K562 (cell line): ENCODE data around the gene NLGN3. TPM values are rescaled to one million over a fixed set of nuclear protein-coding genes. Genes with fewer than 3 reads are reported as not detected.

Experiments used
- ATAC-seq: fragments of 200-7000 bp; cut with Tn5 transposase; 3 replicates; pipeline ENCODE4 v1.9.1; 2020; ENCODE audit warnings: moderate library complexity
- BruUV-seq: library from RNA; stranded (reverse); fragments of 400-500 nt; replicated peaks from 2 replicates; lab custom pipeline; 2021; lab: Mats Ljungman, UMichigan
- CTCF ChIA-PET: fragments of 300-600 bp; formaldehyde crosslinking; extraction: SDS; loops from one replicate; lab custom pipeline; 2021; ENCODE audit warnings: low intra/inter-chr PET ratio; lab: Yijun Ruan, JAX
- POLR2A ChIA-PET: fragments of 300-600, 350-650 bp; sonication (Branson Sonifier 250); formaldehyde crosslinking; extraction: SDS; loops from one replicate; lab custom pipeline; 2021; ENCODE audit warnings: antibody characterized with exemption, inconsistent platforms; lab: Yijun Ruan, JAX
- DNase-seq, 4 experiments: peaks; one replicate each; pipeline versions ENCODE4 v3.0.0 to v3.0.0-alpha.2; 2011 to 2018; ENCODE audit warnings: low spot score in 3 of 4, mixed read lengths in 3 of 4; ENCODE audit errors: extremely low read depth in 1 of 4
- FAIRE-seq: peaks from 2 replicates; lab custom pipeline; 2011; peaks lifted over from hg19 to GRCh38; lab: Jason Lieb, UNC
- H2AFZ ChIP-seq: 2 replicates; pipeline ENCODE4 v1.6.0; 2011; ENCODE audit warnings: low read depth, low read length, control low read depth, inconsistent platforms
- H3K27ac ChIP-seq: fragments of 200-600 bp; 3 replicates; pipeline ENCODE4 v1.8.0; 2011; ENCODE audit warnings: low read depth, mild to moderate bottlenecking, control low read depth, inconsistent platforms, low read length, moderate library complexity, mixed read lengths; ENCODE audit errors: extremely low read depth
- H3K27me3 ChIP-seq, 2 experiments: fragments of 300-600 bp in 1 of 2; 2 replicates in 1 of 2; 3 replicates in 1 of 2; pipeline versions ENCODE4 v1.6.0 to v1.8.0; 2011; ENCODE audit warnings: inconsistent platforms in 2 of 2, low read length in 2 of 2, mild to moderate bottlenecking in 1 of 2, mixed read lengths in 1 of 2, moderate library complexity in 1 of 2; ENCODE audit not compliant: control insufficient read depth in 2 of 2, insufficient read depth in 2 of 2
- H3K36me3 ChIP-seq: fragments of 300-600 bp; 3 replicates; pipeline ENCODE4 v1.8.0; 2011; ENCODE audit warnings: mild to moderate bottlenecking, low read length, inconsistent platforms; ENCODE audit not compliant: control insufficient read depth, insufficient read depth
- H3K4me1 ChIP-seq, 2 experiments: fragments of 200-600 bp in 1 of 2; replicated peaks in 1 of 2; 2 replicates in 1 of 2; 3 replicates in 1 of 2; pipeline versions ENCODE4 v1.5.1 to v1.8.0; 2011; ENCODE audit warnings: inconsistent platforms in 2 of 2, low read length in 2 of 2, mild to moderate bottlenecking in 1 of 2, mixed read lengths in 1 of 2, moderate library complexity in 1 of 2; ENCODE audit not compliant: control insufficient read depth in 2 of 2, insufficient read depth in 2 of 2
- H3K4me2 ChIP-seq: 2 replicates; pipeline ENCODE4 v1.6.1; 2011; ENCODE audit warnings: low read length, control low read depth, inconsistent platforms, mixed read lengths; ENCODE audit not compliant: insufficient read depth
- H3K4me3 ChIP-seq: fragments of 200-600 bp; sonication (generic), shearing (Covaris generic); 2 replicates; pipeline ENCODE4 v1.5.1; 2016; ENCODE audit warnings: control low read depth, inconsistent platforms
- H3K79me2 ChIP-seq: fragments of 200-600 bp; 3 replicates; pipeline ENCODE4 v1.8.0; 2011; ENCODE audit warnings: low read length, inconsistent platforms; ENCODE audit not compliant: control insufficient read depth, insufficient read depth
- H3K9ac ChIP-seq, 2 experiments: 2 replicates each; pipeline versions ENCODE4 v1.6.0 to v1.6.1; 2011; ENCODE audit warnings: low read depth in 2 of 2, low read length in 2 of 2, control low read depth in 1 of 2, inconsistent platforms in 1 of 2, mild to moderate bottlenecking in 1 of 2, mixed read lengths in 1 of 2; ENCODE audit not compliant: insufficient read depth in 1 of 2
- H3K9me1 ChIP-seq: one replicate; pipeline ENCODE4 v1.6.0; 2011; ENCODE audit warnings: inconsistent platforms, mild to moderate bottlenecking, low read length, moderate library complexity; ENCODE audit not compliant: control insufficient read depth, insufficient read depth
- H3K9me3 ChIP-seq: replicated peaks from 2 replicates; pipeline ENCODE4 v1.5.1; 2011; ENCODE audit warnings: low read depth, low read length, inconsistent platforms; ENCODE audit not compliant: control insufficient read depth, insufficient read depth
- H4K20me1 ChIP-seq: replicated peaks from 2 replicates; pipeline ENCODE4 v1.6.1; 2011; ENCODE audit warnings: low read length, inconsistent platforms, mixed read lengths; ENCODE audit not compliant: control insufficient read depth, insufficient read depth
- BDP1 ChIP-seq: IDR thresholded peaks from 3 replicates; pipeline ENCODE4 v1.6.1; 2011; ENCODE audit not compliant: insufficient read length, insufficient read depth
- ELF4 ChIP-seq: fragments of 450-650 bp; formaldehyde crosslinking; IDR thresholded peaks from 2 replicates; pipeline ENCODE4 v1.4.0; 2022; ENCODE audit warnings: missing genetic modification characterization
- FUS ChIP-seq: fragments of 200-400 bp; formaldehyde crosslinking; optimal IDR thresholded peaks from 2 replicates; pipeline ENCODE3; 2017; ENCODE audit warnings: low read depth, low read length
- NCOR1 ChIP-seq: fragments of 450-650 bp; IDR thresholded peaks from 2 replicates; pipeline ENCODE4 v1.6.1; 2016; ENCODE audit warnings: mild to moderate bottlenecking, moderate library complexity
- NR2C2 ChIP-seq, 2 experiments: fragments of 200-800 bp in 1 of 2; sonication (Bioruptor generic) in 1 of 2; sonication (generic) in 1 of 2; formaldehyde crosslinking in 1 of 2; IDR thresholded peaks; 2 replicates each; pipeline versions ENCODE4 v1.6.1 to v1.8.0; 2016 to 2022; ENCODE audit warnings: mild to moderate bottlenecking in 1 of 2, missing compliant biosample characterization in 1 of 2, missing genetic modification characterization in 1 of 2, missing genetic modification reagents in 1 of 2
- PCBP1 ChIP-seq: fragments of 200-400 bp; formaldehyde crosslinking; IDR thresholded peaks from 2 replicates; pipeline ENCODE4 v1.6.1; 2018; ENCODE audit warnings: mild to moderate bottlenecking, low read depth, low read length; ENCODE audit not compliant: poor library complexity, severe bottlenecking
- TBP ChIP-seq: optimal IDR thresholded peaks from 2 replicates; pipeline ENCODE3; 2011; ENCODE audit warnings: low read depth, low read length, improper control_type of control experiment
- ZNF217 ChIP-seq: sonication (generic); formaldehyde crosslinking; IDR thresholded peaks from 2 replicates; pipeline ENCODE4 v1.8.0; 2022; ENCODE audit warnings: mild to moderate bottlenecking, missing genetic modification reagents
- WGBS: fragments of 100-300 bp; shearing (Covaris generic); methylation state at CpG from one replicate; pipeline ENCODE4 v1.1.6; 2016; ENCODE audit warnings: low coverage, mixed read lengths; ENCODE audit not compliant: insufficient coverage; ENCODE audit errors: missing lambda C conversion rate; 5-methylcytosine and 5-hydroxymethylcytosine counted together
- in situ Hi-C: fragments of 300-500 bp; cut with MboI; formaldehyde crosslinking; loops from 4 replicates; pipeline ENCODE4 v1.15.0; 2018; ENCODE audit warnings: inconsistent platforms, mixed read lengths
- intact Hi-C: fragments of 100-400 bp; cut with micrococcal nuclease; formaldehyde crosslinking; loops from 2 replicates; pipeline ENCODE4 v1.14.2; 2022
- polyA plus RNA-seq, 8 experiments: library from polyadenylated mRNA; depleted of rRNA in 4 of 8; stranded (reverse) in 5 of 8; unstranded in 3 of 8; fragments of >200 nt; fragmentation: Nextera tagmentation in 2 of 8; fragmentation: Illumina TruSeq in 1 of 8; extraction: Ambion mirVana in 2 of 8; extraction: Trizol in 1 of 8; gene quantifications; 2 replicates each; pipeline versions ENCODE4 v1.2.1 to v1.2.3, GENCODE V29; 2011 to 2014; ENCODE audit warnings: inconsistent platforms in 1 of 8, missing spikeins in 1 of 8
- total RNA-seq, 7 experiments: library from RNA; depleted of rRNA in 6 of 7; stranded (reverse); fragments of >200 nt in 6 of 7; fragmentation: Illumina TruSeq in 2 of 7; extraction: Trizol in 2 of 7; gene quantifications; 2 replicates each; pipeline versions ENCODE4 v1.2.1 to v1.2.3, GENCODE V29; 2011 to 2021; ENCODE audit warnings: low replicate concordance in 1 of 7
- TF ChIP-seq, protein P1 (sequence below): fragments of 200-800 bp; sonication (Bioruptor generic); IDR thresholded peaks from 2 replicates; pipeline ENCODE4 v1.6.1; 2017; ENCODE audit warnings: missing genetic modification characterization, missing compliant biosample characterization
- TF ChIP-seq, protein P2 (sequence below), 3 experiments: fragments of 200-800 bp in 1 of 3; sonication (Bioruptor generic) in 1 of 3; sonication (generic) in 1 of 3; formaldehyde crosslinking in 1 of 3; IDR thresholded peaks; 2 replicates each; pipeline versions ENCODE4 v1.6.1 to v1.8.0; 2016 to 2022; ENCODE audit warnings: mild to moderate bottlenecking in 2 of 3, missing compliant biosample characterization in 2 of 3, missing genetic modification characterization in 2 of 3, missing genetic modification reagents in 1 of 3
- TF ChIP-seq, protein P3 (sequence below): fragments of 250-450 bp; sonication (Bioruptor Pico); IDR thresholded peaks from 2 replicates; pipeline ENCODE4 v1.5.0; 2022; ENCODE audit warnings: mild to moderate bottlenecking
- TF ChIP-seq, protein P4 (sequence below): fragments of 450-650 bp; IDR thresholded peaks from 2 replicates; pipeline ENCODE4 v1.6.1; 2017; ENCODE audit warnings: antibody characterized with exemption

NLGN3 gene
- total and polyA plus RNA-seq, 9 of the 15 experiments (the other 6 are each of a cell fraction or from before 2014, with no cell fraction given), result 0.03 to 0.86 (median 0.25) TPM

DNA sequence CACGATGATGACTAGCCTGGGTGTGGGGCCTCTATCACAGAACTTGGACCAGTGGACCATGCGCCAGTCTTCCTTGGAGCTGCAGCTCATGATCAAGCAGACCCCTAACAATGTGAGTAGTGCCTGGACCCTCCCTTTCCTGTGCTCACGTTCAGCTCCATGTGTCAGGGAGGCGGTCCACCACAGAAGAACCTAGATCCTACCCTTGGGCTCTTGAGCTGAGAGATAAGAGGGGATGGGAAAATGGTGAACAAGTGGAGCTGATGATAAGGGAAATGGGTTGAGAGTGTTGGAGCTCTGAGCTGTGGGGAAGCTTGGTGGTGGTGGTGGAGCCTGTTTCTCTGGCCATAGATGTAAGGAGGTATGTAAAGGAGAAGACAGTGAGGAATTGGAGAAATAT is 13.1 kb upstream of the NLGN3 start (continued):
- TF ChIP-seq, protein P1, sequence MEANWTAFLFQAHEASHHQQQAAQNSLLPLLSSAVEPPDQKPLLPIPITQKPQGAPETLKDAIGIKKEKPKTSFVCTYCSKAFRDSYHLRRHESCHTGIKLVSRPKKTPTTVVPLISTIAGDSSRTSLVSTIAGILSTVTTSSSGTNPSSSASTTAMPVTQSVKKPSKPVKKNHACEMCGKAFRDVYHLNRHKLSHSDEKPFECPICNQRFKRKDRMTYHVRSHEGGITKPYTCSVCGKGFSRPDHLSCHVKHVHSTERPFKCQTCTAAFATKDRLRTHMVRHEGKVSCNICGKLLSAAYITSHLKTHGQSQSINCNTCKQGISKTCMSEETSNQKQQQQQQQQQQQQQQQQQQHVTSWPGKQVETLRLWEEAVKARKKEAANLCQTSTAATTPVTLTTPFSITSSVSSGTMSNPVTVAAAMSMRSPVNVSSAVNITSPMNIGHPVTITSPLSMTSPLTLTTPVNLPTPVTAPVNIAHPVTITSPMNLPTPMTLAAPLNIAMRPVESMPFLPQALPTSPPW (CRISPR knock-in tag), result peak; percentile 27; the same call in 1 of the 2 replicates
- peak; percentile 61; the same call in 1 of the 2 replicates for TF ChIP-seq ELF4 (CRISPR knock-in tag)
- TF ChIP-seq BDP1, result no peak
- TF ChIP-seq, protein P2, sequence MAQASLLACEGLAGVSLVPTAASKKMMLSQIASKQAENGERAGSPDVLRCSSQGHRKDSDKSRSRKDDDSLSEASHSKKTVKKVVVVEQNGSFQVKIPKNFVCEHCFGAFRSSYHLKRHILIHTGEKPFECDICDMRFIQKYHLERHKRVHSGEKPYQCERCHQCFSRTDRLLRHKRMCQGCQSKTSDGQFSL (CRISPR knock-in tag; IDR thresholded peaks at IDR 0.05), result no peak
- TF ChIP-seq, protein P2 (tag; IDR thresholded peaks at IDR 0.05), result no peak
- TF ChIP-seq PCBP1, result no peak

- ATAC-seq (peak; percentile 43; the same call in 2 of the 3 replicates), DNase-seq (peak in 1 of 4 experiments; percentile 52), FAIRE-seq (no peak)
- Histone ChIP-seq H4K20me1 (no peaks in the 10 kb centered on the region), H3K36me3 (peaks cover 66% of the 10 kb centered on the region), H3K9ac (0 out of 4 replicates have a peak overlapping the region, but pooled peaks of 1 of the 2 experiments have one; percentile 35), H3K27me3 (no peaks in the 10 kb centered on the region), H3K9me1 (peaks cover 2% of the 10 kb centered on the region), H3K9me3 (no peaks in the 10 kb centered on the region), H2AFZ (no peak overlapping the region), H3K27ac (no peak overlapping the region), H3K4me2 (no peak overlapping the region), H3K79me2 (no peaks in the 10 kb centered on the region), H3K4me3 (no peak overlapping the region), H3K4me1 (peaks cover 0 to 16% of the 10 kb centered on the region in 2 experiments; a peak in 2 of 5 replicates)
- ChIA-PET CTCF (no interaction called here), POLR2A (no interaction called here)
- 26% methylated on average over 6 of the region's 6 CpGs for WGBS
- BruUV-seq, result no TSS peak
- intact Hi-C loops, result no loop called here
- in situ Hi-C loops, result no loop called here
- TF ChIP-seq, protein P3, sequence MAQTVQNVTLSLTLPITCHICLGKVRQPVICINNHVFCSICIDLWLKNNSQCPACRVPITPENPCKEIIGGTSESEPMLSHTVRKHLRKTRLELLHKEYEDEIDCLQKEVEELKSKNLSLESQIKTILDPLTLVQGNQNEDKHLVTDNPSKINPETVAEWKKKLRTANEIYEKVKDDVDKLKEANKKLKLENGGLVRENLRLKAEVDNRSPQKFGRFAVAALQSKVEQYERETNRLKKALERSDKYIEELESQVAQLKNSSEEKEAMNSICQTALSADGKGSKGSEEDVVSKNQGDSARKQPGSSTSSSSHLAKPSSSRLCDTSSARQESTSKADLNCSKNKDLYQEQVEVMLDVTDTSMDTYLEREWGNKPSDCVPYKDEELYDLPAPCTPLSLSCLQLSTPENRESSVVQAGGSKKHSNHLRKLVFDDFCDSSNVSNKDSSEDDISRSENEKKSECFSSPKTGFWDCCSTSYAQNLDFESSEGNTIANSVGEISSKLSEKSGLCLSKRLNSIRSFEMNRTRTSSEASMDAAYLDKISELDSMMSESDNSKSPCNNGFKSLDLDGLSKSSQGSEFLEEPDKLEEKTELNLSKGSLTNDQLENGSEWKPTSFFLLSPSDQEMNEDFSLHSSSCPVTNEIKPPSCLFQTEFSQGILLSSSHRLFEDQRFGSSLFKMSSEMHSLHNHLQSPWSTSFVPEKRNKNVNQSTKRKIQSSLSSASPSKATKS (CRISPR knock-in tag), result no peak
- no peak for TF ChIP-seq FUS
- TF ChIP-seq NCOR1, result 0 out of 2 replicates have a peak, but pooled peaks have one; percentile 6
- no peak for TF ChIP-seq ZNF217 (CRISPR knock-in tag)
- TF ChIP-seq, protein P4, sequence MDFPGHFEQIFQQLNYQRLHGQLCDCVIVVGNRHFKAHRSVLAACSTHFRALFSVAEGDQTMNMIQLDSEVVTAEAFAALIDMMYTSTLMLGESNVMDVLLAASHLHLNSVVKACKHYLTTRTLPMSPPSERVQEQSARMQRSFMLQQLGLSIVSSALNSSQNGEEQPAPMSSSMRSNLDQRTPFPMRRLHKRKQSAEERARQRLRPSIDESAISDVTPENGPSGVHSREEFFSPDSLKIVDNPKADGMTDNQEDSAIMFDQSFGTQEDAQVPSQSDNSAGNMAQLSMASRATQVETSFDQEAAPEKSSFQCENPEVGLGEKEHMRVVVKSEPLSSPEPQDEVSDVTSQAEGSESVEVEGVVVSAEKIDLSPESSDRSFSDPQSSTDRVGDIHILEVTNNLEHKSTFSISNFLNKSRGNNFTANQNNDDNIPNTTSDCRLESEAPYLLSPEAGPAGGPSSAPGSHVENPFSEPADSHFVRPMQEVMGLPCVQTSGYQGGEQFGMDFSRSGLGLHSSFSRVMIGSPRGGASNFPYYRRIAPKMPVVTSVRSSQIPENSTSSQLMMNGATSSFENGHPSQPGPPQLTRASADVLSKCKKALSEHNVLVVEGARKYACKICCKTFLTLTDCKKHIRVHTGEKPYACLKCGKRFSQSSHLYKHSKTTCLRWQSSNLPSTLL, result no peak
- TF ChIP-seq TBP, result no peak
- TF ChIP-seq NR2C2 (CRISPR knock-in tag; IDR thresholded peaks at IDR 0.05), result no peak
- TF ChIP-seq NR2C2 (tag; IDR thresholded peaks at IDR 0.05), result peak; percentile 24; the same call in 1 of the 2 replicates
These were observed 4.2 kb upstream of the NLGN3 start for GRCh38 chrX:71140440-71140839.
